Nephron (organoid): ENCODE results near the gene NTRK2.
A peak's percentile ranks its signal among the peaks of the same experiment; 100 is the strongest.

Experiments
- H3K27ac Mint-ChIP-seq, 3 experiments: 2 replicates each; pipeline ENCODE4 v1.8.0; 2020; ENCODE audit warnings: mixed read lengths in 3 of 3, mild to moderate bottlenecking in 2 of 3, moderate library complexity in 1 of 3
- H3K27me3 Mint-ChIP-seq: 2 replicates; pipeline ENCODE4 v1.8.0; 2021; ENCODE audit warnings: low read depth, mild to moderate bottlenecking, moderate library complexity, mixed read lengths
- H3K36me3 Mint-ChIP-seq: 2 replicates; pipeline ENCODE4 v1.8.0; 2020; ENCODE audit warnings: low read depth, mixed read lengths
- H3K4me1 Mint-ChIP-seq: 2 replicates; pipeline ENCODE4 v1.8.0; 2020; ENCODE audit warnings: mixed read lengths
- H3K4me3 Mint-ChIP-seq, 3 experiments: 2 replicates each; pipeline ENCODE4 v1.8.0; 2020; ENCODE audit warnings: mild to moderate bottlenecking in 3 of 3, mixed read lengths in 3 of 3, moderate library complexity in 2 of 3
- H3K9me3 Mint-ChIP-seq: 2 replicates; pipeline ENCODE4 v1.8.0; 2020; ENCODE audit warnings: mixed read lengths
- TF ChIP-seq, protein P1 (sequence below), 3 experiments: fragments of 200-600 bp; sonication (generic); IDR thresholded peaks; one replicate each; pipeline ENCODE4 v1.5.0; 2021; ENCODE audit warnings: antibody characterized with exemption in 3 of 3; ENCODE audit not compliant: unreplicated experiment in 3 of 3

NTRK2 gene

DNA sequence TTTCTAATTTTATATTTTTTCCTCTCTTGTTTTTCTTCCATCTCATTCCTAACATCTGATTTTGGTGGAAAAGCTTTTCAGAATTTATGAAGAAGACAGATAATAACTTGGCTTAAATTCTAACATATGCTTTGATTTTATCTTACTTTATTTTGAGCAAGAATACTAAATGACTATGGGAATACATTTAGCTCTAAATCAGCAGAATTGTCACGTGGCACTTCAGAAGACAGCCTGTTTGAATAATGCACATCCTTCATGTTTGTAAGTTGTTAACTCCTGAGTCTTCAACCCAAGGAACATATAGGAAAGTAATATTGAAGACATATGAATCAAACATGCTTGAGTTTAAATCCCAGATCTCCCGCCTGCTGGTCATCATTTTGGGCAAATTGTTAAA, 90.3 kb downstream of the NTRK2 start:
- peak overlapping the region in 2 of 3 experiments; percentile 39 to 50 for H3K27ac Mint-ChIP-seq
- no peaks in the 10 kb centered on the region for H3K27me3 Mint-ChIP-seq
- peak overlapping the region in 1 of 3 experiments; percentile 2 for H3K4me3 Mint-ChIP-seq
- H3K4me1 Mint-ChIP-seq = peaks cover 35% of the 10 kb centered on the region
- TF ChIP-seq, protein P1, sequence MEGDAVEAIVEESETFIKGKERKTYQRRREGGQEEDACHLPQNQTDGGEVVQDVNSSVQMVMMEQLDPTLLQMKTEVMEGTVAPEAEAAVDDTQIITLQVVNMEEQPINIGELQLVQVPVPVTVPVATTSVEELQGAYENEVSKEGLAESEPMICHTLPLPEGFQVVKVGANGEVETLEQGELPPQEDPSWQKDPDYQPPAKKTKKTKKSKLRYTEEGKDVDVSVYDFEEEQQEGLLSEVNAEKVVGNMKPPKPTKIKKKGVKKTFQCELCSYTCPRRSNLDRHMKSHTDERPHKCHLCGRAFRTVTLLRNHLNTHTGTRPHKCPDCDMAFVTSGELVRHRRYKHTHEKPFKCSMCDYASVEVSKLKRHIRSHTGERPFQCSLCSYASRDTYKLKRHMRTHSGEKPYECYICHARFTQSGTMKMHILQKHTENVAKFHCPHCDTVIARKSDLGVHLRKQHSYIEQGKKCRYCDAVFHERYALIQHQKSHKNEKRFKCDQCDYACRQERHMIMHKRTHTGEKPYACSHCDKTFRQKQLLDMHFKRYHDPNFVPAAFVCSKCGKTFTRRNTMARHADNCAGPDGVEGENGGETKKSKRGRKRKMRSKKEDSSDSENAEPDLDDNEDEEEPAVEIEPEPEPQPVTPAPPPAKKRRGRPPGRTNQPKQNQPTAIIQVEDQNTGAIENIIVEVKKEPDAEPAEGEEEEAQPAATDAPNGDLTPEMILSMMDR (IDR thresholded peaks at IDR 0.05; ENCODE audit: unreplicated experiment in 3 of 3) = no peak
- H3K9me3 Mint-ChIP-seq = peaks cover 11% of the 10 kb centered on the region
- H3K36me3 Mint-ChIP-seq = peaks cover 33% of the 10 kb centered on the region

DNA sequence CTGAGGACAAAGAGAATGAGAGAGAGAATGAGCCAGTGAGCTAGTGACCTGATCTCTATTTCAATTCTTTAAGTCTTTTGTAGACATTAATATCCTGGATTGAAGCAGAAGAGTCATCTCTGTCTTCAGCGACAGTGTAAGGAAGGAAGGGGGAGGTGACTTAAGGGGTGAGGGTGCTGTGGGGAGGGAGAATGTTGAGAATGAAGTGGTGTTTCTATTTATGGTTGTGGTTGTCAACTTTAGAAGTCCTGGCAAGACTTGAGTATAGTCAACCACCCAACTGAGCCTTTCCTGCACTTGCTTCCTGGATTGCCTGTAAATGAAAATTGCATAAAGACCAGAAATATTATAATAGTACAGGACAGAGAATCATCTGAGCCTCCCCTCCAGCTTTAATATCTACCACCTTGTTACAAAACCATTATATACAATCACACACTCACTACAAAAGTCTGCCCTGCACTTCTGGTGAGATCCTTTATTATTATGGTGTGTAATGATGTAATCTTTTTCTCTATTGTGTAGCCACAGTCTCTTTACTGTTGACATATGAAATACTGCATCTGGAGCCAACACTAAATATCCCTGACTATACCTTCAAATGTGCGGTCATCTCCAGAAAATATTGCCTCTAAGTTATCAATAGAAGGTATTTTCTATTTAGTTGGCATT, 91.7 kb downstream of the NTRK2 start:
- Mint-ChIP-seq H3K4me3 (no peak overlapping the region), H3K27me3 (no peaks in the 10 kb centered on the region), H3K27ac (peak overlapping the region in 1 of 3 experiments; percentile 19), H3K4me1 (peaks cover 21% of the 10 kb centered on the region), H3K36me3 (peaks cover 30% of the 10 kb centered on the region), H3K9me3 (peaks cover 11% of the 10 kb centered on the region)
- TF ChIP-seq, protein P1 (IDR thresholded peaks at IDR 0.05; ENCODE audit: unreplicated experiment in 3 of 3) = no peak

GRCh38 chr9:84772511-84772910, 103.0 kb downstream of the NTRK2 start:
- no peak overlapping the region for H3K4me3 Mint-ChIP-seq
- TF ChIP-seq, protein P1 (IDR thresholded peaks at IDR 0.05; ENCODE audit: unreplicated experiment in 3 of 3) = no peak
- peaks cover 3% of the 10 kb centered on the region for H3K27me3 Mint-ChIP-seq
- H3K36me3 Mint-ChIP-seq = peaks cover 4% of the 10 kb centered on the region
- peaks cover 23% of the 10 kb centered on the region for H3K4me1 Mint-ChIP-seq
- peak overlapping the region in 1 of 3 experiments; percentile 14 for H3K27ac Mint-ChIP-seq
- H3K9me3 Mint-ChIP-seq = no peaks in the 10 kb centered on the region

GRCh38 chr9:84773022-84773421, 103.5 kb downstream of the NTRK2 start:
- H3K4me3 Mint-ChIP-seq = no peak overlapping the region
- no peaks in the 10 kb centered on the region for H3K9me3 Mint-ChIP-seq
- H3K4me1 Mint-ChIP-seq = peaks cover 23% of the 10 kb centered on the region
- H3K27ac Mint-ChIP-seq = peak overlapping the region in 2 of 3 experiments; percentile 10 to 14
- peaks cover 3% of the 10 kb centered on the region for H3K27me3 Mint-ChIP-seq
- TF ChIP-seq, protein P1 (IDR thresholded peaks at IDR 0.05; ENCODE audit: unreplicated experiment in 3 of 3) = no peak
- peaks cover 4% of the 10 kb centered on the region for H3K36me3 Mint-ChIP-seq

GRCh38 chr9:84775056-84775643, 105.6 kb downstream of the NTRK2 start:
- Mint-ChIP-seq H3K27me3 (no peaks in the 10 kb centered on the region), H3K27ac (peak overlapping the region; percentile 10 to 22 (median 19)), H3K36me3 (no peaks in the 10 kb centered on the region), H3K4me3 (no peak overlapping the region), H3K4me1 (peaks cover 20% of the 10 kb centered on the region), H3K9me3 (no peaks in the 10 kb centered on the region)
- TF ChIP-seq, protein P1 (IDR thresholded peaks at IDR 0.05; ENCODE audit: unreplicated experiment in 3 of 3) = no peak

GRCh38 chr9:84778570-84778969, 109.0 kb downstream of the NTRK2 start:
- no peak overlapping the region for H3K27ac Mint-ChIP-seq
- no peak overlapping the region for H3K4me3 Mint-ChIP-seq
- TF ChIP-seq, protein P1 (IDR thresholded peaks at IDR 0.05; ENCODE audit: unreplicated experiment in 3 of 3) = no peak
- H3K27me3 Mint-ChIP-seq = no peaks in the 10 kb centered on the region
- no peaks in the 10 kb centered on the region for H3K9me3 Mint-ChIP-seq
- no peaks in the 10 kb centered on the region for H3K36me3 Mint-ChIP-seq
- H3K4me1 Mint-ChIP-seq = peaks cover 22% of the 10 kb centered on the region
